ENCODE measurements around the gene ZNF22.

ZNF22 gene

GRCh38 chr10:44983895-44984278, 16.8 kb upstream of the ZNF22 start:
- DNase-seq (ENCODE audit: extremely low read depth, low read depth): no peak

GRCh38 chr10:44984671-44985101, 16.0 kb upstream of the ZNF22 start:
- no peak for DNase-seq (ENCODE audit: extremely low read depth, low read depth)
- TF ChIP-seq CTCF (IDR thresholded peaks at IDR 0.05; ENCODE audit: low read depth, low read length): no peak

More at GRCh38 chr10:44983895-44984278, 16.8 kb upstream of the ZNF22 start:
- TF ChIP-seq CTCF (IDR thresholded peaks at IDR 0.05; ENCODE audit: low read depth, low read length): no peak

DNA sequence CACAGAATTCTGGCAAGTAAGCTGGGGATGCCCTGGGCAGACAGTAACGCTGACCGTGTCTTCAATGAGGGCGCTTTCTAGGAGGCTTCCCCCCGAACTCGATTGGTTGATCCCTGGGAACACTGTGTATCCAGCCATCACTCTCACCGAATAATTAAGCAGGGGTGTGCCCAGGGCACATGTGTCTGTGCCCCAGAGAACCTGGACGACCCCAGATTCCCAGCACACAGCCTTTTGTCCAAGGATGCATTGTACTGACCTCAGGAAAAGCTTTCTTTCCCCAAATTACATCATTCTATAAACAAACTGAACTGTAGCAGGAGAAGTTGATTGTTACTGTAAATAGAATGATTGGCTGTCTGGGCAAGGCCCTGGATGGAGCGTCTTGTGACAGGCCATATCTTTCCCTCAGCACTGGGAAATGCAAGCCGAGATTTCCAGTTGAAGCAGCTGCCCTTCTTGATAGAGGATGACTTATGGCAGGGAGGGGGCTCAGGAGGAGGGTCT, 15.5 kb upstream of the ZNF22 start:
- DNase-seq (ENCODE audit: extremely low read depth, low read depth): no peak

DNA sequence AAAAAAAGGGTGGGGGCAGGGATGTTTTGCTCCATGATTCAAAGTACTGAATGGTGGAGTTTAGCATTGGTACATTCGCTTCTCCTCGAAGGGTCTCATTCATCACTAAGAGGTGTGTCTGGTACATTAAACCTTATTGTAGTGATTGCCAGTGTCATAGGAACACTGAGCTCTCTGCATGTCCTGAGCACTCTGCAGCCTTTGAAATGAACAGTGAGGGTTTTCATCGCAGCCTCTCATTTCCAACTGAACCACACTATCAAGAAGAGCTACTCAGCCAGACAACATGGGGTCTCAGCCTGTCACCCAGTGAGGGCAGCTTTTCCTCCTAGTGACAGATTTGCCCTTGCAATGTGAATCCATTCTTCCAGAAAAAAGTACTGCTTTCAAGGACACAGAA, 14.5 kb upstream of the ZNF22 start:
- no peak for TF ChIP-seq CTCF (IDR thresholded peaks at IDR 0.05; ENCODE audit: low read depth, low read length)
- no peak for DNase-seq (ENCODE audit: extremely low read depth, low read depth)

More for the DNA sequence above, 15.5 kb upstream of the ZNF22 start:
- no peak for TF ChIP-seq CTCF (IDR thresholded peaks at IDR 0.05; ENCODE audit: low read depth, low read length)

DNA sequence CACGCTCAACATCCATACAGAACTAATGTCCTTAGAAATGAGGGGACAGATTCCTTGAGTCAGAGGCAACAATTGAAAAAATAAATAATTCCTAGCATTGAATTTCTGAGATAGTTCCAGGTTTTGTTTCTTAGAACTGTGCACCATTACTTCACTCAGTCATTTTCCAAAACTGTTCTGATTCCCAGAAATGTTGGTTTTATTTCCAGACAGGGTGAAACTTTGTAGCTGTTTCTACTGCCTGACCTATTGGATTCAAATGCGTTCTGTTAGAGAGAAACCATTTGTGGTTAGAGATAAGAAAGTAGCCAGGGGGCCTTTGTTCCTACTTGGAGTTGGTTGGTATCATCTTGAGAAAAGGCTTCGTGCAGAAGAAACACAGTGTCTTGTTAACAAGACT, 14.1 kb upstream of the ZNF22 start:
- no peak for TF ChIP-seq CTCF (IDR thresholded peaks at IDR 0.05; ENCODE audit: low read depth, low read length)
- DNase-seq (ENCODE audit: extremely low read depth, low read depth): no peak

DNA sequence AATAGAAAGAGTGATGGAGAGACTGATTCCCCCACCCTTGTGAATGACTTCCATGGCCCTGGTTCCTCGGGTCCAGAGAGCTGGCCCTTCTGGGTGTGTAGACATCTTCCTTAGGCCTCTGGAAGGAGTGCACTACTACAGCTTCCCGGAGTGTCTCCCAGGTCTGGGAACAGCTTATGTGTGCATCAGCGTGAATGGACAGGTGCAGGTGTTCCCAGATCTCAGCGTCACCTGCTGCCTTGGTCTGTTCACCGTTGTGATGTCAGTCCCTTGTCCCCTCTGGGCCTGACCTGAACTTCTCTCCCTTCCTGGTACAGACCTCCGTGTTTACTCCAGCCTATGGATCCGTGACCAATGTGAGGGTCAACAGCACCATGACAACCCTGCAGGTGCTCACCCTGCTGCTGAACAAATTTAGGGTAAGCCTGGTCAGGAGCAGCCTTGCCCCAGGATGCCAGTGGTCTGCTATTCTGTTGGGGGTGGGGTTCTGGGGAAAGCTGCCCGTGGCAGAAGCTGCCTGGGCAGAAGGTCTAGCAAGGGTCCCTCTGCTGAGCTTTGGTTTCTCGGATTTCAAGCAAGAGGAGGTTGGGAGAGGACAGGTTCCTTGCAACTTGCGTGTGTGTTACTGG, 11.7 kb upstream of the ZNF22 start:
- DNase-seq (ENCODE audit: extremely low read depth, low read depth): no peak
- no peak for TF ChIP-seq CTCF (IDR thresholded peaks at IDR 0.05; ENCODE audit: low read depth, low read length)

GRCh38 chr10:44989597-44990301, 11.0 kb upstream of the ZNF22 start:
- TF ChIP-seq CTCF (IDR thresholded peaks at IDR 0.05; ENCODE audit: low read depth, low read length): no peak
- DNase-seq (ENCODE audit: extremely low read depth, low read depth): no peak
